Stimulated activated CD4-positive, alpha-beta T cell treated with anti-CD3 and anti-CD28 coated beads, Interleukin-1b, Interleukin-23, amount 100 ng/mL, for 48 hours (primary cell): ENCODE data around the gene CNBD2.
"Not testable (repeated sequence)": the region's sequence is repeated elsewhere in the genome, so short reads cannot be mapped to it uniquely, and the experiment has no call there.

ENCODE experiments used
- DNase-seq: peaks from one replicate; pipeline ENCODE4 v3.0.0-alpha.2; 2020

Gene CNBD2

GRCh38 chr20:36028106-36028808 lies 59.9 kb downstream of the CNBD2 start:
- no peak for DNase-seq

- no peak for DNase-seq
Observed at GRCh38 chr20:36030149-36030548, 61.8 kb downstream of the CNBD2 start.

DNA sequence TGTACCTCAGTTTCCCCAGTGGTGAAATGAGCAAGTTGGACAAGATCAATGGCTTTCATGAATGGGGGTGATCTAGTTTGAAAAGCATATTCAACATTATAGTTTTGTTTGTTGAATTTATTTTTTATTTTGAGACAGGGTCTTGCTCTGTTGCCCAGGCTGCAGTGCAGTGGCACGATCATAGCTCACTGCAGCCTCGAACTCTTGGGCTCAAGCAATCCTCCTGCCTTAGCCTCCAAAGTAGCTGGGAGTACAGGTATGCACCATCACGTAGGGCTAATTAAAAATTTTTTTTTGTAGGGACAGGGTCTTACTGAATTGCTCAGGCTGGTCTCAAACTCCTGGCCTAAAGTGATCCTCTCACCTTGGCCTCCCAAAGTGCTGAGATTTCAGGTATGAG lies 63.4 kb downstream of the CNBD2 start:
- DNase-seq, result no peak

GRCh38 chr20:36034875-36035274 lies 66.5 kb downstream of the CNBD2 start:
- no peak for DNase-seq

DNA sequence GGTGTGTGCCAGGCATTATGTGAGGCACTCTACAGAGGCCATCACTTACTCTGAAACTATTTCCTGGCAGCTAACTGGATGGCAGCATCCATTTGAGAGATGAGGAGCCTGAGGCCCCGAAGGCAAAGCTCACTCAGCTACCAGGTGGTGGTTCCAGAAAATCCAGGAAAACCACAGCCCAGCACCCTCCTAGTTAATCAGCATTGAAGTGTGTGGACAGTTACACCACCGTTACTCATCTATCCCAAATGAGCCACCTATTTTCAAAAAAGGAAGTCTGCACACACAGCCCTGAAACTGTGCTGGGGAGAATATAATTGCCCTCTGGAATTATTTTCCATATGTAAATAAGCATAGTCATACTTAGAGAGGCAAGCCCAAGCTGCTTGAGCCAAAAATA lies 67.4 kb downstream of the CNBD2 start:
- DNase-seq, result no peak

DNA sequence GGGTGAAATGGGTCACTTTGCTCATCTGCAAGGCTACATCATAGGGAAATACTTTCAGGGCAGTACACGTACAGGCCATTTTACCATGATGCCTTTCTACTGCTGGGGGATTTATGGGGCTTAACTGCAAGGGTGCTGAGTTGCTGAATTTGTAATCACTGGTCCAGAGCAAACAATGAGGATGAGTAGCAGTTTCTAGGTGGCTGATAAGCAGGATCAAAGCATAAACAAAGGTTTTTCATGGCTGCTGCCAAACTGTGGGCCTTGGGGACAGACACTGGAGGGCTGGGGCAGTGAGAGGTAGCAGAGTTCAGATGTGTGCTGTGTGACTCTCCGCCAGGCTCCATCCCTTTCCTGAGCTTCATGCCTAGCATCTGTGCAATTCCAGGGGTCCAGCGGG lies 68.3 kb downstream of the CNBD2 start:
- DNase-seq, result no peak

GRCh38 chr20:36040571-36040970 lies 72.2 kb downstream of the CNBD2 start:
- DNase-seq, result no peak

- DNase-seq, result no peak
Observed at GRCh38 chr20:36043441-36043840, 75.1 kb downstream of the CNBD2 start.

DNA sequence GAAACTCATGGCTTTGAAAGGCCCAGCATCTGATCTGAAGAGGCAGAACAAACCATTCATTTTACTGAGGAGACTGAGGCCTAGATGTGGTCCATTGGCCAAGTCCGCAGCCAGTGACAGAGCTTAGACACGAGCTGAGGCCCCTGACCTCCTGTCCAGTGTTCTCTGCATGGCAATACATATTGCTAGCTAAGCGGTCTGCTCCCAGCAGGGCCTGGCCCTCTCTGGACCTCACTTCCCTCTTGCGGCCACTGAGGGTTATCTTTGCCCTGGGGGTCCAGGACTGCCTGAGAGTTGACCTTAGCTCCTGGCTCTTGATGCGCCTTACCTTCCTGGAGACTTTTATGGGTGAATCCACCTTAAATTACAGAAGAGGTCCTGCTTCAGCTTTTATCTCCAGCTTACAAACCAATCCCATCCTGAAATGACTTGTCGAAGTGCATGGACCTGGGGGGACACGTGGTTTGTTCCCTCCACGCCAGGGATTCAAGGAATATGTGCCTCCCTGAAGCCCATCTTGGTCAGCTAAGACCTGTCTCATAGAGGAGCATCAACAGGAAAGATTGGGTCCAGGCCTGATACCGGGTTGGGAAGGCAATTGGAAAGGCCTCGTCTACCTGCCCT lies 75.6 kb downstream of the CNBD2 start:
- no peak for DNase-seq

GRCh38 chr20:36045373-36045714 lies 77.0 kb downstream of the CNBD2 start:
- DNase-seq, result no peak

DNA sequence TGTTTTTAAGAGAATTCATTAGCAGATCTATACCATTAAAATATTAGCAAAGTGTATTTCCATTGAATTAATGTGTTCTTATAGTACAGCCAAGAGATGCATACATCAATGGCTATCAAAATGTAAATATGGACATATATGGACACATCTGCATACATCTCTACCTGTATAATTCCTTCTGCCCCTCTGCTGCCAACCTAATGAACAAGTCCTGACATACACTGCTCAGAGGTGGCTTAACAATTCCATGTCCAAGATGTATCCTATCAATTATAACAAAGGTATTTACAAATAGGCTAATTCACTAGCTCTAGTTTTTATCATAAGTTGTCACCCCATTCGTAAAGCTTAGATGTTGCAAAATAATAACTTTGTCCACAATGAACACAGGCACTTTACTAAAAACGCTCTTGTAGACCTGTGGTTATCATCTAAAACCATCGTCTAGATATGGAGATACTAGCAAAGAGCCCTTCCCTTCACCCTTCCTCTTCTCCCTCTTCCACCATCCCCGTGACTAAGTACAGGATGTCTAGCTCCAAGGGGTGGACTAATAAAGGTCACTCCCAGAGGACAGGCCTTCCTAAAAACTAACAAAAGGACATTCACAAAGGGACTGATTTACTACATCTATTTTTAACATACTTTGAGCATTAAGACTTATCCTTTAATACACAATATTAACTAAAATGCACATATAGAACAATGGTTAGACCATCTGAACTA lies 77.8 kb downstream of the CNBD2 start:
- DNase-seq, result not testable (repeated sequence)

DNA sequence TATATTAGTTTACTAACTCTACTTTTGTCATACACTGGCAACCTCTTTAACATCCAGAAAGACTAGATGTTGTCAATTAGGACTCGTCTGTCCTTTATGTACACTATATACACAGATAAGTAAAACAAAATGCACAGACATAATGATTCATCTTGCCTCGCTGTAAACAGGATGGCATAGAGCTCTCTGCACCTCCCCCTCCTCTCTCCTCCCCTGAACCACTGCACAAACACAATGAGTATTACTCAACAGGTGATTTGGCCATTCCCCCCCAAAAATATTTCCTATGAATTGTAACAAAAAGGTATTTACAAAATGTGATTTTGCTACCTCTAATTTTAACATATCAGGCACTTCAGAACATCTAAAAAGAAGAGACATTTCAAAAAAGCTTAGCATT lies 81.0 kb downstream of the CNBD2 start:
- not testable (repeated sequence) for DNase-seq

DNA sequence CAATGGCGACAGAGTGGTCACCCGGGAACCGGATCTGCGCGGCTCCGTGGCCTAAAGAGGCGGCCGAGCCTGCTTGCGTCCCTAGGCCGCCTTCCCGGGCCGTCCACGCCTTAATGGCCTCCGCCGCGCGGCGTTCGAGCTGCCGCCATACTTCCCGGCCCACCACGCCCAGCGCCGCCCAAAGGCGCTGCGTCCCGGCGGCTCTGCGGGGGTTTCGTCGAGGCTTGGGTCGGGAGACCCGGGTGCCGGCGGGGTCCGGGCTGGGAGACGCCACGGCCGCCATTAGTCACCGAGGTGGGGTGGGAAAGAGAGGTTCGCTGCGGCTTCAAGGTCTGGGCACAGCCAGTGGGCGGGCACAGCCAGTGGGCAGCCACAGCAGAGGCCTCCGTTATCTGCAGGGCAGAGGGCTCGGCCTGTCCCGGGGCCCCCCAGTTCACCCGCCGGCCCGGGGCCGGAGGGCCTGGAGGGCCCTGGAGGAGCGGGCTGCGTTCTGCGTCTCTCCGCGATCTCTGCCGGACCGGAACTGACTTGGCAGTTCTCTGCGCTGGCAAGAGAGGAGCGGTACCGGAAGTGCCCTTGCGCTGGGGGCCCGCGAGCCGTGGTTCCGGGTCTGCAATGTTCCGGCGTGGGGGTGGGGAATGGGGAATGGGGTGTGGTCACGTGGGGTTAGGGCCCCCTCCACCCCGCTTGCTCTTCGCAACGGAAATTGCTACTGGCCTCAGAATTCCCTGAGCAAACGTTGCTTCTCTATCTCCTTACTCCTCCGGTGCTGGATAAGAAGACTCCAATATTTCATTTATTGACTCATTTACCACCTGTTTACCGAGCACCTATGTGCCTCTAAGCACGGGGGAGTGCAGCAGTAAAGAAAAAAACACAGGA lies 82.3 kb downstream of the CNBD2 start:
- peak; percentile 93 for DNase-seq

DNA sequence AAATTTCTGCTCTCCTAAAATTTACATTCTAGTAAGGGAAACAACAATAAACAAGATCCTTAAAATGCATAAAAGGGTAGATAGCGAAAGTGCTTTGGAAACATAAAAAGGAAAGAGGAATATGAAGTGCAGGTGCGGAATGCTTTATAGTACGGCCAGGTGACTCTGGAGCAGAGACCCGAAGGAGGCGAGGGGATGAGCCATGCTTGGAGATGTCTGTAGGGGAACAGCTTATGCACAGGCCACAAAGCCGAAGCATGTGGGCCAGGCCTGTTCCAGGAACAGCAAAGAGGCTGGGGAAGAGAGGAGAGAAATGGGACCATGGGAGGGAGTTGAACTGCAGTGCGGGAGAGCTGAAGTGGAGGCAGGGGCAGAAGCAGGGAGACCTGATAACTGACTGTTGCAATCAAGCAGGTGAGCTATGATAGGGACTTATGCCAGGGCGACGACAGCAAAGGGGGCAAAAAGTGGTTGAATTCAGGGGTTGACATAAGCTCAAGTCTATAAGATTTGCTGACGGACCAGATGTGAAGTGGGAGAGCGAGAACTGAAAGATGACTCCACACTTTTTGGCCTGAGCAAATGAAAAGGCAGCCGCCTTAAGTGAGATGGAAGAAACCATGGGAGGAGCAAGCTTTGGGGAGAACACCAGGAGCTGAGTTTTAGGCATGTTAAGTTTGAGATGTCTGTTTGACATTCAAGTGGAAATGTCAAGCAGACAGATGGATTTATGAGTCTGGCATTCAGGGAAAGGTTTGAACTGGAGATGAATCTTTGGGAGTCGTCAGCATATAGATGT lies 83.1 kb downstream of the CNBD2 start:
- no peak for DNase-seq

GRCh38 chr20:36052117-36052513 lies 83.7 kb downstream of the CNBD2 start:
- DNase-seq, result no peak

DNA sequence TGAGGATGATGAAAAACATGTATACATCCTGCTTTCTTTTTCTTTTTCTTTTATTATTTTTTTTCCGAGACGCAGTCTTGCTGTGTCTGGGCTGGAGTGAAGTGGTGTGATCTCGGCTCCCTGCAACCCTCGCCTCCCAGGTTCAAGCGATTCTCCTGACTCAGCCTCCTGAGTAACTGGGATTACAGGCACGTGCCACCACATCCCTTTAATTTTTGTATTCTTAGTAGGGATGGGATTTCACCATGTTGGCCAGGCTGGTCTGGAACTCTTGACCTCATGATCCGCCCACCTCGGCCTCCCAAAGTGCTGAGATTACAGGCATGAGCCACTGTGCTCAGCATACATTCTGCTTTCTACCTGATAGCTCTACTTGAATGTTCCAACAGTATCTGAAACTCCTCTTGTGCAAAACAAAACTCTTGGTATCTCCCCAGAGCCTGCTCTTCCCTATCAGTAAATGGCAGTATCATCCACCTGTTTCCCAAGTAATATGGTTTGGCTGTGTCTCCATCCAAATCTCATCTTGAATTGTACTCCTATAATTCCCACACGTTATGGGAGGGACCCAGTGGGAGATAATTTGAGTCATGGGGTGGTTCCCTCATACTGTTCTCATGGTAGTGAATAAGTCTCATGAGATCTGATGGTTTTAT lies 85.6 kb downstream of the CNBD2 start:
- DNase-seq, result not testable (repeated sequence)

DNA sequence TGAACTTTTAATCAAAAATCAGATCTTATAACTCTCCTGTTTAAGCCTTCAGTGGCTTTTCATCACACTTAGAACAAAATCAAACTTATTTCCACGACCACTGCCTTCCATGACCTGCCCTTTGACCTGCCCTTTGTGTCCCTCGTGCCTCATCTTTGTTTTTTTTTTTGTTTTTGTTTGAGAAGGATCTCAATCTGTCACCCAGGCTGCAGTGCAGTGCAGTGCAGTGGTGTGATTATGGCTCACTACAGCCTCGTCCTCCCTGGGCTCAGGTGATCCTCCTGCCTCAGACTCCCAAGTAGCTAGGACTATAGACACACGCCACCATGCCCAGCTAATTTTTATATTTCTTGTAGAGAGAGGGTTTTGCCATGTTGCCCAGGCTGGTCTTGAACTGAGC lies 86.8 kb downstream of the CNBD2 start:
- DNase-seq, result no peak

DNA sequence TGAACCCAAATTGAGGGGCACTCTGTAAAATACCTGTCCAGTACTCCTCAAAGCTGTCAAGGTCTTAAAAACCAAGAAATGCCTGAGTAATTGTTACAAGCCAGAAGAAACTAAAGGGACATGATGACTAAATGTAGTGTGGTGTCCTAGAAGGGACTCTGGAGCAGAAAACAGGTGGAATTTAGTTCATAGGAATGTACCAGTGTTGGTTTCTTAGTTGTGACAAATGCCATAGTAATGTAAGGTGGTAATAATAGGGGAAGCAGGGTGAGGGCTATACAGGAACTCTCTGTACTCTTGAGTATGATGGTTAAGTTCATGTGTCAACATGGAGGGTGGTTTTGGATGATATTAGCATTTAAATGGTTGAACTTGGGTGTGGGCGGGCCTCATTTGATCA lies 92.3 kb downstream of the CNBD2 start:
- no peak for DNase-seq

DNA sequence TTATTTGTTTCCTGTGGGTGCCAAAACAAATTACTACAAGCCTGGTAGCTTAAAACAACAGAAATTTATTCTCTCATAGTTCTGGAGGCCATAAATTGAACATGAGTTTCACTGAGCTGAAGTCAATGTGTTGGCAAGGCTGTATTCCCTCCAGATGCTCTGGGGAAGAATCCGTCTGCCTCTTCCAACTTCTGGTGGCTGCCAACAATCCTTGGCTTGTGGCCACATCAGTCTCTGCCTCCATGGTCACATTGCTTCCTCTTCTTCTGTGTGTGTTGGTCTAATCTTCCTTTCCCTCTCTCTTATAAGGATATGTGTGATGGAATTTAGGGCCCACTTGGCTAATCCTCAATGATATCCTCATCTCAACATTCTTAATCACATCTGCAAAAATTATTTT lies 93.4 kb downstream of the CNBD2 start:
- DNase-seq, result no peak

DNA sequence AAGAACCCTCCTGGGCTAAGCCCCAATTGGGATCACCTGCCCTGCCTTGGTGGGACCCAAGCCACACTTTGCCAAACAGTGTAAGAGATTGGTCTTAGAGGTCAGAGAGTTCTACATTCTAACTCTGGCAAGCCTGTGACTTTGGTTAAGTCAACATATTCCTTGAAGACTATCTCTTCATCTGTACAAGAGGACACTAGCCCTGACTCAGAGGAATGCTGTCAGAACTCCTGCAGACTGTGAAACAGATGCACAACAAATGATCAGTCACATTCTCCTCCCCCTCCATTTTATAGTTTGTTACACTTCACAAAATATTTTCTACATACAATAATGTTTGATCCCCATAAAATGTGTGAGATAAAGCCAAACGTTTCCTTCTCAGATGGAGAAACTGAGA lies 94.4 kb downstream of the CNBD2 start:
- no peak for DNase-seq

- DNase-seq, result no peak
Observed at GRCh38 chr20:36063916-36064657, 95.7 kb downstream of the CNBD2 start.
